ENCODE data around the gene C5.

DNA sequence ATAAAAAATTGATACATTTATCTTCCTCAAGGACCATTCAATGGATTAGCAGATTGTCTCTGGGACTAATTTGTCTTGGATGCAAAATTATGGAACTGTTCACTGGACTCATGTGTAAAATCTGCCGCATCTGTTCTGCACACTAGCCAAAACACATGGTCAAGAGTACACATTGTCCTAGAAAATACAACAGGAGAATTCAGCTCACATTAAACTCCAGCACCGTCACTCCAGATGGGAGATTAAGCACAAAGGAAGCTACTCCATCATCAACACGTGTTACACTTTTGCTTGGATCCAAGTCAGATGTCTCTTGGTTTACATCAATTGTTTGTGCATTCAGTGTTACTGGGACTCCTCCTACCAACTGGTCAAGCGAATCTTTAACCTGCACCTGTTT is 28.8 kb downstream of the C5 start:
- TF ChIP-seq POLR2AphosphoS5 (IDR thresholded peaks at IDR 0.05) (peak in 2 of 3 donors; percentile 21 to 24), POLR2A (IDR thresholded peaks at IDR 0.05) (no peak)
- TF ChIP-seq, protein P1, sequence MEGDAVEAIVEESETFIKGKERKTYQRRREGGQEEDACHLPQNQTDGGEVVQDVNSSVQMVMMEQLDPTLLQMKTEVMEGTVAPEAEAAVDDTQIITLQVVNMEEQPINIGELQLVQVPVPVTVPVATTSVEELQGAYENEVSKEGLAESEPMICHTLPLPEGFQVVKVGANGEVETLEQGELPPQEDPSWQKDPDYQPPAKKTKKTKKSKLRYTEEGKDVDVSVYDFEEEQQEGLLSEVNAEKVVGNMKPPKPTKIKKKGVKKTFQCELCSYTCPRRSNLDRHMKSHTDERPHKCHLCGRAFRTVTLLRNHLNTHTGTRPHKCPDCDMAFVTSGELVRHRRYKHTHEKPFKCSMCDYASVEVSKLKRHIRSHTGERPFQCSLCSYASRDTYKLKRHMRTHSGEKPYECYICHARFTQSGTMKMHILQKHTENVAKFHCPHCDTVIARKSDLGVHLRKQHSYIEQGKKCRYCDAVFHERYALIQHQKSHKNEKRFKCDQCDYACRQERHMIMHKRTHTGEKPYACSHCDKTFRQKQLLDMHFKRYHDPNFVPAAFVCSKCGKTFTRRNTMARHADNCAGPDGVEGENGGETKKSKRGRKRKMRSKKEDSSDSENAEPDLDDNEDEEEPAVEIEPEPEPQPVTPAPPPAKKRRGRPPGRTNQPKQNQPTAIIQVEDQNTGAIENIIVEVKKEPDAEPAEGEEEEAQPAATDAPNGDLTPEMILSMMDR (IDR thresholded peaks at IDR 0.05) = no peak
